ENCODE measurements around the gene PPP1R13B.

PPP1R13B gene

GRCh38 chr14:103696466-103697071 lies 150.8 kb downstream of the PPP1R13B start:
- TF ChIP-seq POLR2AphosphoS5 (IDR thresholded peaks at IDR 0.05; ENCODE audit: low read depth, low read length), result no peak
- no peak for TF ChIP-seq SIN3A (IDR thresholded peaks at IDR 0.05; ENCODE audit: borderline replicate concordance, insufficient read depth, low read length)
- TF ChIP-seq TAF1 (IDR thresholded peaks at IDR 0.05; ENCODE audit: borderline replicate concordance, insufficient read depth, low read length), result no peak
- no peak for TF ChIP-seq REST (IDR thresholded peaks at IDR 0.05; ENCODE audit: insufficient read depth in 1 of 2, low read depth in 2 of 2, low read length in 2 of 2)

- TF ChIP-seq TAF1 (IDR thresholded peaks at IDR 0.05; ENCODE audit: borderline replicate concordance, insufficient read depth, low read length) (no peak), POLR2AphosphoS5 (IDR thresholded peaks at IDR 0.05; ENCODE audit: low read depth, low read length) (no peak), SIN3A (IDR thresholded peaks at IDR 0.05; ENCODE audit: borderline replicate concordance, insufficient read depth, low read length) (no peak), FOXP2 (optimal IDR thresholded peaks at IDR 0.05; ENCODE audit: borderline replicate concordance, extremely low read depth, extremely low read length, insufficient read depth) (no peak), REST (IDR thresholded peaks at IDR 0.05; ENCODE audit: insufficient read depth in 1 of 2, low read depth in 2 of 2, low read length in 2 of 2) (no peak)
These were observed 151.3 kb downstream of the PPP1R13B start for GRCh38 chr14:103696070-103696402.

- TF ChIP-seq FOXP2 (optimal IDR thresholded peaks at IDR 0.05; ENCODE audit: borderline replicate concordance, extremely low read depth, extremely low read length, insufficient read depth), result no peak
- TF ChIP-seq SIN3A (IDR thresholded peaks at IDR 0.05; ENCODE audit: borderline replicate concordance, insufficient read depth, low read length), result no peak
- TF ChIP-seq POLR2AphosphoS5 (IDR thresholded peaks at IDR 0.05; ENCODE audit: low read depth, low read length), result no peak
- TF ChIP-seq REST (IDR thresholded peaks at IDR 0.05; ENCODE audit: insufficient read depth in 1 of 2, low read depth in 2 of 2, low read length in 2 of 2), result no peak
- TF ChIP-seq TAF1 (IDR thresholded peaks at IDR 0.05; ENCODE audit: borderline replicate concordance, insufficient read depth, low read length), result no peak
These were observed 151.9 kb downstream of the PPP1R13B start for GRCh38 chr14:103695296-103696069.

GRCh38 chr14:103694572-103695026 lies 152.8 kb downstream of the PPP1R13B start:
- TF ChIP-seq REST (IDR thresholded peaks at IDR 0.05; ENCODE audit: insufficient read depth in 1 of 2, low read depth in 2 of 2, low read length in 2 of 2) (no peak), POLR2AphosphoS5 (IDR thresholded peaks at IDR 0.05; ENCODE audit: low read depth, low read length) (no peak), FOXP2 (optimal IDR thresholded peaks at IDR 0.05; ENCODE audit: borderline replicate concordance, extremely low read depth, extremely low read length, insufficient read depth) (no peak), TAF1 (IDR thresholded peaks at IDR 0.05; ENCODE audit: borderline replicate concordance, insufficient read depth, low read length) (no peak), SIN3A (IDR thresholded peaks at IDR 0.05; ENCODE audit: borderline replicate concordance, insufficient read depth, low read length) (no peak)
